Upper lobe of right lung (tissue), 1 donor: ENCODE results near the gene ELF1. TPM values are rescaled to one million over a fixed set of nuclear protein-coding genes. Genes with fewer than 3 reads are reported as not detected.

ENCODE experiments used
- ATAC-seq: fragments of 200-7000 bp; cut with Tn5 transposase; one replicate; pipeline ENCODE4 v1.9.1; 2020; ENCODE audit warnings: mild to moderate bottlenecking, moderate library complexity
- DNase-seq: peaks from one replicate; pipeline ENCODE4 v3.0.0-alpha.2; 2020
- H3K27ac ChIP-seq: fragments of 200-600 bp; one replicate; pipeline ENCODE4 v1.8.0; 2022
- H3K27me3 ChIP-seq: fragments of 200-600 bp; one replicate; pipeline ENCODE4 v1.8.0; 2022; ENCODE audit warnings: mild to moderate bottlenecking
- H3K36me3 ChIP-seq: fragments of 200-600 bp; one replicate; pipeline ENCODE4 v1.8.0; 2022
- H3K4me1 ChIP-seq: fragments of 200-600 bp; one replicate; pipeline ENCODE4 v1.8.0; 2022
- H3K4me3 ChIP-seq: fragments of 200-600 bp; one replicate; pipeline ENCODE4 v1.8.0; 2022; ENCODE audit warnings: mild to moderate bottlenecking
- H3K9me3 ChIP-seq: fragments of 200-600 bp; one replicate; pipeline ENCODE4 v1.8.0; 2022
- CTCF ChIP-seq: fragments of 200-600 bp; IDR thresholded peaks from one replicate; pipeline ENCODE4 v1.8.0; 2022; ENCODE audit warnings: antibody characterized with exemption
- intact Hi-C: fragments of 100-400 bp; cut with DNase I; formaldehyde crosslinking; loops from one replicate; pipeline ENCODE4 v1.11.0; 2022
- total RNA-seq: library from RNA; stranded (reverse); fragmentation: NEBNext Ultra II Directional; extraction: Animal tissue kit (Norgen Biotek cat#: 25700); gene quantifications from one replicate; pipeline ENCODE4 v1.2.1, GENCODE V29; 2021
- donor health status: DM: no; HTN: yes; CAD: no; lungs with severe emphysema.

The ELF1 gene
- total RNA-seq, 1 donor from 2014 or later, result 81.5 TPM

- Histone ChIP-seq H3K27ac (no peak overlapping the region), H3K4me3 (no peak overlapping the region), H3K27me3 (no peaks in the 10 kb centered on the region), H3K9me3 (no peaks in the 10 kb centered on the region), H3K4me1 (peaks cover 9% of the 10 kb centered on the region), H3K36me3 (no peaks in the 10 kb centered on the region)
- no peak for DNase-seq
- peak; percentile 39 for ATAC-seq
- intact Hi-C loops, result no loop called here
- no peak for TF ChIP-seq CTCF
These were observed 15.8 kb upstream of the ELF1 start for GRCh38 chr13:41034881-41035280.

DNA sequence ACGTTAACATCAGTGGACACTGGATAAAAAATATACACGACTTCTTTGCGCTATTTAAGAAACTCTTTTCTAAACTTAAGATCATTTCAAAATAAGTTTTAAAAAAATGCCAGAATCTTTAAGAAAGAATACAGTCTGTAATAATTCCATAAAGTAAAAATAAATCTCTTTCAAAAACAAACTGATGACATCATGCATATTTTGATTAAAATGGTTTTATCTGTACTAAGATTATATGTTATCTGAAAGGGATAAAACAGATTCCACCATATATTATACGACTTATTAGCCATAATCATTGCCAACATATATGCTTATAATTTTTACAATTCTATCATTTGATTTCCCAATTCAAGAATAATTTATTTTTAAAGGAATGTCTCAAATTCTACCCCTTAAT is 15.3 kb upstream of the ELF1 start:
- ATAC-seq, result no peak
- no peak overlapping the region for H3K27ac ChIP-seq
- no peak overlapping the region for H3K4me3 ChIP-seq
- intact Hi-C loops, result no loop called here
- peaks cover 9% of the 10 kb centered on the region for H3K4me1 ChIP-seq
- no peaks in the 10 kb centered on the region for H3K27me3 ChIP-seq
- H3K9me3 ChIP-seq, result no peaks in the 10 kb centered on the region
- DNase-seq, result no peak
- TF ChIP-seq CTCF, result no peak
- no peaks in the 10 kb centered on the region for H3K36me3 ChIP-seq

DNA sequence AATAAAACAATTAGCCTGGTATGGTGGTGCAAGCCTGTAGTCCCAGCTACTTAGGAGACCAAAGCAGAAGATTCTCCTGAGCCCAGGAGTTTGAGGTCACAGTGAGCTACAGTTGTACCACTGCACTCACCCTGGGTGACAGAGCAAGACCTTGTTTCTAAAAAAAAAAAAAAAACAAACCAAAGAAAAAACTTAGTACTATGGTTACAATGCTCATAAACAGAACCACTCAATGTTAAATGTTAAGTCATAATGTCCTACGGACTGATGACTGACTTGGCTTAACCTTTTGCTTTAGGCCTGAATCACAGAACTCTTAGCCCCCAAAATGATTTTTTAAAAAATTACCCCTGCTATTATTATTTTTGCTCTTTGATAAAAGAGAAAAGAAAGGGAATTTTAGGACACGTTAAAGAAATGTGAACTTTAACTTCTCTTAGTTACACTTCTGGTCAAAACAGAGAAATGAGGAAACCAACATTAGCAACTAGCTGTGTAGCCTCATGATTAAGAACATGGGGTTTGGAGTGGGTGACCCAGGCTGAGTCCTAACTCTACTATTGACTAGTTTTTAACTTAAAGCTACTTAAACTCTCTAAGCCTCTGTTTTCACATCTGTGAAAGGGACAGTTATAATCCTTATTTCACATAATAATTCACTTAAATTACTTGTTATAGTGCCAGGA is 13.7 kb upstream of the ELF1 start:
- Histone ChIP-seq H3K27ac (peak overlapping the region; percentile 2), H3K27me3 (no peaks in the 10 kb centered on the region), H3K4me3 (no peak overlapping the region), H3K36me3 (no peaks in the 10 kb centered on the region), H3K4me1 (peaks cover 9% of the 10 kb centered on the region), H3K9me3 (no peaks in the 10 kb centered on the region)
- TF ChIP-seq CTCF, result no peak
- intact Hi-C loops, result no loop called here
- DNase-seq (no peak), ATAC-seq (peak; percentile 72)

DNA sequence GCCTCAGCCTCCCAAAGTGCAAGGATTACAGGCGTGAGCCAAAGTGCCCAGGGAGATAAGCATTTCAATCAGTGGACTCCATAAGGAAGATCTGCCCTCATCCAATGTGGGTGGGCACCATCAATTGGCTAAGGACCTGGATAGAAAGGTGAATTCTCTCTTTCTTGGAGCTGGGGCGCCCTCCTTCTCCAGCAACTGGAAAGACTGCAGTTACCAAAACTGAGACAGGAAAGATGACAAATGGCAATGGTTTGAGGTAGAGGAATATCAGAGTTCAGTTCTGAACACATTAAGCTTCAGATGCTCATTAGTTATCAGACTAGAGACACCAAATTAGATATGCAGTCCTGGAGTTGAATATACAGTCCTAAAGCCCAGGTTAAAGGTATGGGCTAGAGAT is 10.5 kb upstream of the ELF1 start:
- no peak for TF ChIP-seq CTCF
- Histone ChIP-seq H3K36me3 (no peaks in the 10 kb centered on the region), H3K27me3 (no peaks in the 10 kb centered on the region), H3K27ac (no peak overlapping the region), H3K4me3 (no peak overlapping the region), H3K9me3 (no peaks in the 10 kb centered on the region), H3K4me1 (peaks cover 15% of the 10 kb centered on the region)
- intact Hi-C loops, result no loop called here
- ATAC-seq, result no peak
- DNase-seq, result no peak

- no peak for DNase-seq
- no peaks in the 10 kb centered on the region for H3K9me3 ChIP-seq
- H3K4me1 ChIP-seq, result peaks cover 15% of the 10 kb centered on the region
- intact Hi-C loops, result no loop called here
- H3K36me3 ChIP-seq, result no peaks in the 10 kb centered on the region
- no peak overlapping the region for H3K27ac ChIP-seq
- H3K27me3 ChIP-seq, result no peaks in the 10 kb centered on the region
- ATAC-seq, result no peak
- no peak for TF ChIP-seq CTCF
- H3K4me3 ChIP-seq, result no peak overlapping the region
These were observed 8.9 kb upstream of the ELF1 start for GRCh38 chr13:41028051-41028450.

- H3K4me1 ChIP-seq, result peaks cover 15% of the 10 kb centered on the region
- H3K4me3 ChIP-seq, result no peak overlapping the region
- ATAC-seq, result no peak
- H3K36me3 ChIP-seq, result no peaks in the 10 kb centered on the region
- H3K9me3 ChIP-seq, result no peaks in the 10 kb centered on the region
- TF ChIP-seq CTCF, result no peak
- no peak for DNase-seq
- no peaks in the 10 kb centered on the region for H3K27me3 ChIP-seq
- H3K27ac ChIP-seq, result no peak overlapping the region
- intact Hi-C loops, result no loop called here
These were observed 7.7 kb upstream of the ELF1 start for GRCh38 chr13:41026788-41027187.
